HepG2 (cell line): ENCODE measurements around the gene GPS2. TPM values are rescaled to one million over a fixed set of nuclear protein-coding genes. Genes with fewer than 3 reads are reported as not detected.

Experiments
- BRCA1 ChIP-seq: sonication (generic); formaldehyde crosslinking; IDR thresholded peaks from 2 replicates; pipeline ENCODE4 v1.4.0; 2020; ENCODE audit warnings: missing genetic modification reagents
- CBFB ChIP-seq: sonication (generic); formaldehyde crosslinking; IDR thresholded peaks from 2 replicates; pipeline ENCODE4 v1.4.0; 2020; ENCODE audit warnings: missing genetic modification reagents
- CC2D1A ChIP-seq: sonication (generic); formaldehyde crosslinking; IDR thresholded peaks from 2 replicates; pipeline ENCODE4 v1.8.1; 2023; ENCODE audit warnings: mild to moderate bottlenecking, missing genetic modification reagents
- CREM ChIP-seq, 2 experiments: sonication (generic) in 1 of 2; formaldehyde crosslinking in 1 of 2; IDR thresholded peaks; 2 replicates each; pipeline versions ENCODE4 v1.4.0 to v1.6.1; 2016 to 2020; ENCODE audit warnings: antibody characterized with exemption in 1 of 2, mild to moderate bottlenecking in 1 of 2, missing genetic modification reagents in 1 of 2
- HES4 ChIP-seq: sonication (generic); formaldehyde crosslinking; IDR thresholded peaks from 2 replicates; pipeline ENCODE4 v1.9.0; 2021; ENCODE audit warnings: mild to moderate bottlenecking, missing genetic modification reagents, borderline replicate concordance
- HNRNPLL ChIP-seq: fragments of 200-400 bp; formaldehyde crosslinking; IDR thresholded peaks from 2 replicates; pipeline ENCODE4 v1.6.1; 2017; ENCODE audit warnings: mild to moderate bottlenecking, low read depth, low read length; ENCODE audit not compliant: poor library complexity, severe bottlenecking
- NFKBIZ ChIP-seq: IDR thresholded peaks from 2 replicates; pipeline ENCODE4 v1.6.1; 2018; ENCODE audit warnings: missing genetic modification reagents, missing compliant biosample characterization
- NR2F1 ChIP-seq, 2 experiments: fragments of 450-650 bp in 1 of 2; formaldehyde crosslinking in 1 of 2; IDR thresholded peaks; 2 replicates each; pipeline versions ENCODE4 v1.5.0 to v1.6.1; 2016 to 2020; ENCODE audit warnings: mild to moderate bottlenecking in 1 of 2, missing compliant biosample characterization in 1 of 2, missing genetic modification reagents in 1 of 2, moderate library complexity in 1 of 2
- PHF8 ChIP-seq: sonication (generic); formaldehyde crosslinking; IDR thresholded peaks from 2 replicates; pipeline ENCODE4 v1.5.0; 2020; ENCODE audit warnings: missing genetic modification reagents
- SP4 ChIP-seq: sonication (generic); formaldehyde crosslinking; IDR thresholded peaks from 2 replicates; pipeline ENCODE4 v1.8.1; 2023; ENCODE audit warnings: mild to moderate bottlenecking, missing genetic modification reagents
- ZFYVE20 ChIP-seq: sonication (generic); formaldehyde crosslinking; IDR thresholded peaks from 2 replicates; pipeline ENCODE4 v1.8.0; 2023; ENCODE audit warnings: low read depth, mild to moderate bottlenecking, moderate library complexity, missing genetic modification reagents, borderline replicate concordance
- ZKSCAN1 ChIP-seq: fragments of 150-350 bp; IDR thresholded peaks from 2 replicates; pipeline ENCODE4 v1.6.1; 2014; ENCODE audit warnings: low read length
- ZNF605 ChIP-seq: sonication (generic); formaldehyde crosslinking; IDR thresholded peaks from 2 replicates; pipeline ENCODE4 v1.8.0; 2022; ENCODE audit warnings: mild to moderate bottlenecking, missing genetic modification reagents
- ZNF713 ChIP-seq: sonication (generic); formaldehyde crosslinking; IDR thresholded peaks from 2 replicates; pipeline ENCODE4 v1.4.0; 2020; ENCODE audit warnings: mild to moderate bottlenecking, missing genetic modification reagents
- ZNF781 ChIP-seq: sonication (generic); formaldehyde crosslinking; IDR thresholded peaks from 2 replicates; pipeline ENCODE4 v1.5.1; 2020; ENCODE audit warnings: borderline replicate concordance, mild to moderate bottlenecking, missing genetic modification reagents; ENCODE audit errors: not compliant biosample characterization
- ZNF878 ChIP-seq: sonication (generic); formaldehyde crosslinking; IDR thresholded peaks from 2 replicates; pipeline ENCODE4 v1.8.1; 2023; ENCODE audit warnings: mild to moderate bottlenecking, missing genetic modification reagents, moderate library complexity
- ZSCAN20 ChIP-seq: sonication (generic); formaldehyde crosslinking; IDR thresholded peaks from 2 replicates; pipeline ENCODE4 v1.4.0; 2020; ENCODE audit warnings: missing genetic modification reagents, mild to moderate bottlenecking, borderline replicate concordance
- polyA plus RNA-seq, 8 experiments: library from polyadenylated mRNA; depleted of rRNA in 3 of 8; stranded (reverse) in 7 of 8; unstranded in 1 of 8; fragments of >200 nt; fragmentation: Illumina TruSeq in 4 of 8; extraction: Trizol in 4 of 8; gene quantifications; 2 replicates each; pipeline versions ENCODE4 v1.2.1 to v1.2.3, GENCODE V29; 2011 to 2016; ENCODE audit warnings: low read depth in 4 of 8, missing spikeins in 1 of 8, mixed read lengths in 1 of 8; ENCODE audit not compliant: insufficient read depth in 1 of 8
- total RNA-seq, 5 experiments: library from RNA; depleted of rRNA; stranded (reverse); fragments of >200 nt; fragmentation: Illumina TruSeq; extraction: Trizol; gene quantifications; 2 replicates each; pipeline ENCODE4 v1.2.3, GENCODE V29; 2016; ENCODE audit warnings: low read depth in 1 of 5
- TF ChIP-seq, protein P1 (sequence below): sonication (generic); formaldehyde crosslinking; IDR thresholded peaks from 2 replicates; pipeline ENCODE4 v1.8.0; 2022; ENCODE audit warnings: mild to moderate bottlenecking, missing genetic modification reagents
- TF ChIP-seq, protein P2 (sequence below): sonication (generic); formaldehyde crosslinking; IDR thresholded peaks from 2 replicates; pipeline ENCODE4 v1.8.1; 2023; ENCODE audit warnings: missing genetic modification reagents, mild to moderate bottlenecking, borderline replicate concordance
- TF ChIP-seq, protein P3 (sequence below): sonication (generic); formaldehyde crosslinking; IDR thresholded peaks from 2 replicates; pipeline ENCODE4 v1.9.0; 2021; ENCODE audit warnings: mild to moderate bottlenecking, missing genetic modification reagents
- TF ChIP-seq, protein P4 (sequence below): sonication (generic); formaldehyde crosslinking; IDR thresholded peaks from 2 replicates; pipeline ENCODE4 v1.8.0; 2022; ENCODE audit warnings: mild to moderate bottlenecking, missing genetic modification reagents, borderline replicate concordance

Gene GPS2
- total and polyA plus RNA-seq, 2 of the 13 experiments (the other 11 are each of a cell fraction or from before 2014, with no cell fraction given), result 58.0 to 59.4 TPM

DNA sequence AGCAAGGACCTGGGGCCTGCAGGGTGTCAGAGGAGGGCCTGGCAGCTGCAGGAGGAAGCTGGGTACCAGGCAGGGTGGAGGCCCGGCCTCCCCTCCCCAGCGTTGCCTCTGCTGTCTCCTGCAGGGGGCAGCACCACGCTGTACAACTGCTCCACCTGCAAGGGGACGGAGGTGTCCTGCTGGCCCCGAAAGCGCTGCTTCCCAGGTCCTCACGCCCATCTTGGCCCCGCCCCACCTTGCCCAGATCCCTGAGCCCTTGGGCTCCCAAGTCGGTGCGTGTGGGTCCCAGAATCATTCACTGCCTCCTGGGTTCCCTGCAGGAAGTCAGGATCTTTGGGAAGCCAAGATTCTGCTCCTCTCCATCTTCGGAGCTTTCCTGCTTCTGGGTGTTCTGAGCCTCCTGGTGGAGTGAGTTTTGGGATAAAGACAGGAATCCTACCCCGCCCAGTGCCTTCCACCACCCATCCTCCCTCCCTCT lies 41.0 kb upstream of the GPS2 start (continued):
- TF ChIP-seq CC2D1A (CRISPR knock-in tag) (no peak), NFKBIZ (CRISPR knock-in tag) (no peak), CREM (IDR thresholded peaks at IDR 0.05) (no peak), CREM (CRISPR knock-in tag; IDR thresholded peaks at IDR 0.05) (no peak), ZFYVE20 (no peak), NR2F1 (CRISPR knock-in tag; IDR thresholded peaks at IDR 0.05) (no peak), HES4 (CRISPR knock-in tag) (no peak), CBFB (CRISPR knock-in tag) (peak; percentile 61; the same call in 1 of the 2 replicates), ZNF713 (CRISPR knock-in tag) (no peak), ZNF781 (CRISPR knock-in tag) (no peak), ZNF605 (CRISPR knock-in tag) (no peak), HNRNPLL (peak; percentile 22), PHF8 (CRISPR knock-in tag) (0 out of 2 replicates have a peak, but pooled peaks have one; percentile 32), SP4 (CRISPR knock-in tag) (peak; percentile 42; the same call in 1 of the 2 replicates), ZSCAN20 (CRISPR knock-in tag) (no peak), ZKSCAN1 (no peak), BRCA1 (no peak), ZNF878 (CRISPR knock-in tag) (no peak)
- TF ChIP-seq, protein P1, sequence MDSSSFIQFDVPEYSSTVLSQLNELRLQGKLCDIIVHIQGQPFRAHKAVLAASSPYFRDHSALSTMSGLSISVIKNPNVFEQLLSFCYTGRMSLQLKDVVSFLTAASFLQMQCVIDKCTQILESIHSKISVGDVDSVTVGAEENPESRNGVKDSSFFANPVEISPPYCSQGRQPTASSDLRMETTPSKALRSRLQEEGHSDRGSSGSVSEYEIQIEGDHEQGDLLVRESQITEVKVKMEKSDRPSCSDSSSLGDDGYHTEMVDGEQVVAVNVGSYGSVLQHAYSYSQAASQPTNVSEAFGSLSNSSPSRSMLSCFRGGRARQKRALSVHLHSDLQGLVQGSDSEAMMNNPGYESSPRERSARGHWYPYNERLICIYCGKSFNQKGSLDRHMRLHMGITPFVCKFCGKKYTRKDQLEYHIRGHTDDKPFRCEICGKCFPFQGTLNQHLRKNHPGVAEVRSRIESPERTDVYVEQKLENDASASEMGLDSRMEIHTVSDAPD (CRISPR knock-in tag), result no peak
- TF ChIP-seq, protein P2, sequence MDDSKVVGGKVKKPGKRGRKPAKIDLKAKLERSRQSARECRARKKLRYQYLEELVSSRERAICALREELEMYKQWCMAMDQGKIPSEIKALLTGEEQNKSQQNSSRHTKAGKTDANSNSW, result no peak
- TF ChIP-seq, protein P3, sequence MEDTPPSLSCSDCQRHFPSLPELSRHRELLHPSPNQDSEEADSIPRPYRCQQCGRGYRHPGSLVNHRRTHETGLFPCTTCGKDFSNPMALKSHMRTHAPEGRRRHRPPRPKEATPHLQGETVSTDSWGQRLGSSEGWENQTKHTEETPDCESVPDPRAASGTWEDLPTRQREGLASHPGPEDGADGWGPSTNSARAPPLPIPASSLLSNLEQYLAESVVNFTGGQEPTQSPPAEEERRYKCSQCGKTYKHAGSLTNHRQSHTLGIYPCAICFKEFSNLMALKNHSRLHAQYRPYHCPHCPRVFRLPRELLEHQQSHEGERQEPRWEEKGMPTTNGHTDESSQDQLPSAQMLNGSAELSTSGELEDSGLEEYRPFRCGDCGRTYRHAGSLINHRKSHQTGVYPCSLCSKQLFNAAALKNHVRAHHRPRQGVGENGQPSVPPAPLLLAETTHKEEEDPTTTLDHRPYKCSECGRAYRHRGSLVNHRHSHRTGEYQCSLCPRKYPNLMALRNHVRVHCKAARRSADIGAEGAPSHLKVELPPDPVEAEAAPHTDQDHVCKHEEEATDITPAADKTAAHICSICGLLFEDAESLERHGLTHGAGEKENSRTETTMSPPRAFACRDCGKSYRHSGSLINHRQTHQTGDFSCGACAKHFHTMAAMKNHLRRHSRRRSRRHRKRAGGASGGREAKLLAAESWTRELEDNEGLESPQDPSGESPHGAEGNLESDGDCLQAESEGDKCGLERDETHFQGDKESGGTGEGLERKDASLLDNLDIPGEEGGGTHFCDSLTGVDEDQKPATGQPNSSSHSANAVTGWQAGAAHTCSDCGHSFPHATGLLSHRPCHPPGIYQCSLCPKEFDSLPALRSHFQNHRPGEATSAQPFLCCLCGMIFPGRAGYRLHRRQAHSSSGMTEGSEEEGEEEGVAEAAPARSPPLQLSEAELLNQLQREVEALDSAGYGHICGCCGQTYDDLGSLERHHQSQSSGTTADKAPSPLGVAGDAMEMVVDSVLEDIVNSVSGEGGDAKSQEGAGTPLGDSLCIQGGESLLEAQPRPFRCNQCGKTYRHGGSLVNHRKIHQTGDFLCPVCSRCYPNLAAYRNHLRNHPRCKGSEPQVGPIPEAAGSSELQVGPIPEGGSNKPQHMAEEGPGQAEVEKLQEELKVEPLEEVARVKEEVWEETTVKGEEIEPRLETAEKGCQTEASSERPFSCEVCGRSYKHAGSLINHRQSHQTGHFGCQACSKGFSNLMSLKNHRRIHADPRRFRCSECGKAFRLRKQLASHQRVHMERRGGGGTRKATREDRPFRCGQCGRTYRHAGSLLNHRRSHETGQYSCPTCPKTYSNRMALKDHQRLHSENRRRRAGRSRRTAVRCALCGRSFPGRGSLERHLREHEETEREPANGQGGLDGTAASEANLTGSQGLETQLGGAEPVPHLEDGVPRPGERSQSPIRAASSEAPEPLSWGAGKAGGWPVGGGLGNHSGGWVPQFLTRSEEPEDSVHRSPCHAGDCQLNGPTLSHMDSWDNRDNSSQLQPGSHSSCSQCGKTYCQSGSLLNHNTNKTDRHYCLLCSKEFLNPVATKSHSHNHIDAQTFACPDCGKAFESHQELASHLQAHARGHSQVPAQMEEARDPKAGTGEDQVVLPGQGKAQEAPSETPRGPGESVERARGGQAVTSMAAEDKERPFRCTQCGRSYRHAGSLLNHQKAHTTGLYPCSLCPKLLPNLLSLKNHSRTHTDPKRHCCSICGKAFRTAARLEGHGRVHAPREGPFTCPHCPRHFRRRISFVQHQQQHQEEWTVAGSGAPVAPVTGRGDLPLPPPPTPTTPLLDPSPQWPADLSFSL (CRISPR knock-in tag), result no peak
- TF ChIP-seq, protein P4, sequence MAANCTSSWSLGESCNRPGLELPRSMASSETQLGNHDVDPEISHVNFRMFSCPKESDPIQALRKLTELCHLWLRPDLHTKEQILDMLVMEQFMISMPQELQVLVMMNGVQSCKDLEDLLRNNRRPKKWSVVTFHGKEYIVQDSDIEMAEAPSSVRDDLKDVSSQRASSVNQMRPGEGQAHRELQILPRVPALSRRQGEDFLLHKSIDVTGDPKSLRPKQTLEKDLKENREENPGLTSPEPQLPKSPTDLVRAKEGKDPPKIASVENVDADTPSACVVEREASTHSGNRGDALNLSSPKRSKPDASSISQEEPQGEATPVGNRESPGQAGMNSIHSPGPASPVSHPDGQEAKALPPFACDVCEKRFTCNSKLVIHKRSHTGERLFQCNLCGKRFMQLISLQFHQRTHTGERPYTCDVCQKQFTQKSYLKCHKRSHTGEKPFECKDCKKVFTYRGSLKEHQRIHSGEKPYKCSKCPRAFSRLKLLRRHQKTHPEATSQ, result no peak
